B cell (primary cell): ENCODE results near the gene MOB3B. TPM values are rescaled to one million over a fixed set of nuclear protein-coding genes. Genes with fewer than 3 reads are reported as not detected.

Experiments used
- ATAC-seq: fragments of 200-7000 bp; cut with Tn5 transposase; one replicate; pipeline ENCODE4 v1.10.0; 2021; ENCODE audit warnings: low read depth, mild to moderate bottlenecking, moderate number of reproducible peaks, moderate library complexity
- CTCF ChIA-PET: fragments of 350-600 bp; sonication (Branson Sonifier 250); formaldehyde crosslinking; loops from one replicate; lab custom pipeline; 2021; ENCODE audit warnings: antibody characterized with exemption, inconsistent platforms; lab: Charles Lee
- POLR2A ChIA-PET: fragments of 350-600 bp; sonication (Branson Sonifier 250); formaldehyde crosslinking; loops from one replicate; lab custom pipeline; 2021; ENCODE audit warnings: antibody characterized with exemption; lab: Charles Lee
- DNase-seq: peaks from one replicate; pipeline ENCODE4 v3.0.0; 2013
- H2AFZ ChIP-seq: 2 replicates; pipeline ENCODE4 v1.6.1; 2012; ENCODE audit warnings: mild to moderate bottlenecking, low read depth, low read length; ENCODE audit not compliant: insufficient read depth, poor library complexity, severe bottlenecking
- H3K27ac ChIP-seq, 2 donors: 1 replicate in 1 of 2; 2 replicates in 1 of 2; pipeline ENCODE4 v1.5.1; 2012 to 2013; ENCODE audit warnings: low read length in 2 of 2, mild to moderate bottlenecking in 2 of 2, moderate library complexity in 1 of 2
- H3K27me3 ChIP-seq, 4 experiments: fragments of 200-600 bp in 1 of 4; sonication (generic) in 1 of 4; replicated peaks in 1 of 4; 1 replicate in 2 of 4; 2 replicates in 2 of 4; pipeline versions ENCODE4 v1.6.1 to v1.7.0; 2013 to 2016; ENCODE audit warnings: low read length in 3 of 4, mild to moderate bottlenecking in 2 of 4, mixed read lengths in 1 of 4, moderate library complexity in 1 of 4; ENCODE audit not compliant: insufficient read depth in 4 of 4, control insufficient read depth in 3 of 4; ENCODE audit errors: control extremely low read depth in 1 of 4
- H3K36me3 ChIP-seq, 2 experiments: replicated peaks in 1 of 2; 1 replicate in 1 of 2; 2 replicates in 1 of 2; pipeline versions ENCODE4 v1.6.1 to v1.7.1; 2013; ENCODE audit warnings: low read length in 1 of 2; ENCODE audit not compliant: insufficient read depth in 2 of 2, control insufficient read depth in 1 of 2; ENCODE audit errors: control extremely low read depth in 1 of 2, extremely low read depth in 1 of 2
- H3K4me1 ChIP-seq, 2 donors: fragments of 200-600 bp in 1 of 2; sonication (generic) in 1 of 2; 1 replicate in 1 of 2; 2 replicates in 1 of 2; pipeline versions ENCODE4 v1.5.1 to v1.6.1; 2013 to 2017; ENCODE audit warnings: low read length in 2 of 2; ENCODE audit not compliant: control insufficient read depth in 2 of 2, insufficient read depth in 2 of 2
- H3K4me2 ChIP-seq: replicated peaks from 2 replicates; pipeline ENCODE3; 2012; ENCODE audit warnings: mild to moderate bottlenecking, low read depth, low read length; ENCODE audit not compliant: poor library complexity, severe bottlenecking
- H3K4me3 ChIP-seq, 5 experiments: fragments of 200-600 bp in 1 of 5; sonication (generic) in 1 of 5; 1 replicate in 3 of 5; 2 replicates in 2 of 5; pipeline versions ENCODE4 v1.5.1 to v1.7.0; 2011 to 2016; ENCODE audit warnings: low read length in 4 of 5, mild to moderate bottlenecking in 4 of 5, low read depth in 2 of 5, control low read depth in 1 of 5, moderate library complexity in 1 of 5; ENCODE audit not compliant: insufficient read depth in 1 of 5; ENCODE audit errors: control extremely low read depth in 1 of 5, extremely low read depth in 1 of 5
- H3K79me2 ChIP-seq: fragments of 200-600 bp; sonication (generic); one replicate; pipeline ENCODE4 v1.6.0; 2016; ENCODE audit warnings: low read length; ENCODE audit not compliant: control insufficient read depth, insufficient read depth
- H3K9ac ChIP-seq: fragments of 200-600 bp; sonication (generic); 2 replicates; pipeline ENCODE4 v1.6.1; 2017; ENCODE audit warnings: mild to moderate bottlenecking, low read length, moderate library complexity
- H3K9me3 ChIP-seq, 3 donors: one replicate each; pipeline versions ENCODE4 v1.6.1 to v1.7.1; 2013; ENCODE audit warnings: low read length in 2 of 3; ENCODE audit not compliant: control insufficient read depth in 2 of 3, insufficient read depth in 1 of 3; ENCODE audit errors: control extremely low read depth in 1 of 3
- H4K20me1 ChIP-seq: 2 replicates; pipeline ENCODE4 v1.6.0; 2012; ENCODE audit warnings: mild to moderate bottlenecking, low read length; ENCODE audit not compliant: insufficient read depth, control insufficient read depth, poor library complexity, severe bottlenecking
- H3K27ac Mint-ChIP-seq: one replicate; pipeline ENCODE4 v1.8.0; 2021; ENCODE audit warnings: mixed read lengths
- H3K27me3 Mint-ChIP-seq: one replicate; pipeline ENCODE4 v1.8.0; 2021; ENCODE audit warnings: mixed read lengths
- H3K4me1 Mint-ChIP-seq: one replicate; pipeline ENCODE4 v1.8.0; 2021; ENCODE audit warnings: mixed read lengths
- H3K4me3 Mint-ChIP-seq: one replicate; pipeline ENCODE4 v1.8.0; 2021; ENCODE audit warnings: mixed read lengths
- H3K9me3 Mint-ChIP-seq: one replicate; pipeline ENCODE4 v1.8.0; 2022; ENCODE audit warnings: mixed read lengths; ENCODE audit not compliant: insufficient read depth
- EZH2 ChIP-seq: IDR thresholded peaks from 2 replicates; pipeline ENCODE4 v1.6.1; 2012; ENCODE audit warnings: borderline replicate concordance, low read depth, mild to moderate bottlenecking, moderate library complexity, low read length; ENCODE audit not compliant: insufficient read depth, poor library complexity, severe bottlenecking
- WGBS: methylation state at CpG from one replicate; pipeline ENCODE4 v1.1.5; 2013; ENCODE audit warnings: missing lambda C conversion rate; ENCODE audit not compliant: insufficient coverage; 5-methylcytosine and 5-hydroxymethylcytosine counted together
- intact Hi-C: fragments of 100-400 bp; cut with micrococcal nuclease; formaldehyde crosslinking; loops from one replicate; pipeline ENCODE4 v1.10.0; 2022
- polyA plus RNA-seq: library from polyadenylated mRNA; depleted of rRNA; stranded (reverse); fragments of >200 nt; gene quantifications from 2 replicates; pipeline ENCODE4 v1.2.3, GENCODE V29; 2012
- total RNA-seq, 2 donors: library from RNA; stranded (reverse); fragments of 120-200 nt in 1 of 2; gene quantifications; 1 replicate in 1 of 2; 2 replicates in 1 of 2; pipeline versions ENCODE4 v1.2.3 to v1.2.4, GENCODE V29; 2013 to 2022
- TF ChIP-seq, protein P1 (sequence below): fragments of 200-600 bp; IDR thresholded peaks from one replicate; pipeline ENCODE4 v1.8.0; 2022; ENCODE audit warnings: antibody characterized with exemption, mild to moderate bottlenecking

The MOB3B gene
- total and polyA plus RNA-seq, 2 donors (not counting 1 experiment from before 2014, with no cell fraction given): 7.3 to 7.9 TPM

GRCh38 chr9:27394826-27395201 lies 134.8 kb downstream of the MOB3B start:
- Histone ChIP-seq H4K20me1 (peaks cover 6% of the 10 kb centered on the region), H3K9me3 (peaks cover 0 to 2% (median 0%) of the 10 kb centered on the region in 3 donors), H3K9ac (no peak overlapping the region), H3K4me2 (no peak overlapping the region), H3K4me1 (peaks cover 56 to 64% of the 10 kb centered on the region in 2 donors), H3K4me3 (no peak overlapping the region), H3K36me3 (peaks cover 2 to 3% of the 10 kb centered on the region in 2 experiments), H3K27ac (no peak overlapping the region), H2AFZ (no peak overlapping the region), H3K27me3 (no peaks in the 10 kb centered on the region), H3K79me2 (peaks cover 56% of the 10 kb centered on the region)
- intact Hi-C loops: loop anchor here (10.0 kb wide), 1 partner anchor 50 kb away; no protein-coding TSS in a partner anchor
- Mint-ChIP-seq H3K27ac (no peak overlapping the region), H3K27me3 (no peaks in the 10 kb centered on the region), H3K4me3 (no peak overlapping the region), H3K4me1 (peaks cover 73% of the 10 kb centered on the region), H3K9me3 (no peaks in the 10 kb centered on the region)
- ATAC-seq: no peak
- DNase-seq: no peak
- ChIA-PET CTCF (interaction anchor here (1.0 to 2.0 kb wide), 3 partner anchors 17 to 130 kb away, joined by 3 to 8 read pairs (median 5); partner anchors contain the start of gene IFNK), POLR2A (no interaction called here)
- TF ChIP-seq EZH2: no peak
- TF ChIP-seq, protein P1, sequence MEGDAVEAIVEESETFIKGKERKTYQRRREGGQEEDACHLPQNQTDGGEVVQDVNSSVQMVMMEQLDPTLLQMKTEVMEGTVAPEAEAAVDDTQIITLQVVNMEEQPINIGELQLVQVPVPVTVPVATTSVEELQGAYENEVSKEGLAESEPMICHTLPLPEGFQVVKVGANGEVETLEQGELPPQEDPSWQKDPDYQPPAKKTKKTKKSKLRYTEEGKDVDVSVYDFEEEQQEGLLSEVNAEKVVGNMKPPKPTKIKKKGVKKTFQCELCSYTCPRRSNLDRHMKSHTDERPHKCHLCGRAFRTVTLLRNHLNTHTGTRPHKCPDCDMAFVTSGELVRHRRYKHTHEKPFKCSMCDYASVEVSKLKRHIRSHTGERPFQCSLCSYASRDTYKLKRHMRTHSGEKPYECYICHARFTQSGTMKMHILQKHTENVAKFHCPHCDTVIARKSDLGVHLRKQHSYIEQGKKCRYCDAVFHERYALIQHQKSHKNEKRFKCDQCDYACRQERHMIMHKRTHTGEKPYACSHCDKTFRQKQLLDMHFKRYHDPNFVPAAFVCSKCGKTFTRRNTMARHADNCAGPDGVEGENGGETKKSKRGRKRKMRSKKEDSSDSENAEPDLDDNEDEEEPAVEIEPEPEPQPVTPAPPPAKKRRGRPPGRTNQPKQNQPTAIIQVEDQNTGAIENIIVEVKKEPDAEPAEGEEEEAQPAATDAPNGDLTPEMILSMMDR: no peak
- 92% methylated on average over 3 of the region's 3 CpGs for whole genome bisulfite sequencing

GRCh38 chr9:27394154-27394825 lies 135.3 kb downstream of the MOB3B start:
- Histone ChIP-seq H4K20me1 (peaks cover 4% of the 10 kb centered on the region), H2AFZ (no peak overlapping the region), H3K9ac (no peak overlapping the region), H3K4me2 (peak overlapping the region; percentile 64), H3K79me2 (peaks cover 51% of the 10 kb centered on the region), H3K27ac (peak overlapping the region; percentile 28 to 68), H3K36me3 (peaks cover 2 to 3% of the 10 kb centered on the region in 2 experiments), H3K9me3 (peaks cover 0 to 2% (median 0%) of the 10 kb centered on the region in 3 donors), H3K4me3 (no peak overlapping the region), H3K27me3 (no peaks in the 10 kb centered on the region), H3K4me1 (peaks cover 51 to 58% of the 10 kb centered on the region in 2 donors)
- POLR2A ChIA-PET: no interaction called here
- WGBS: no CpG with 5 or more reads among the region's 4 CpGs
- ATAC-seq (no peak), DNase-seq (no peak)
- peak overlapping the region; percentile 34 for H3K27ac Mint-ChIP-seq
- no peaks in the 10 kb centered on the region for H3K9me3 Mint-ChIP-seq
- CTCF ChIA-PET: interaction anchor here (1.0 to 2.0 kb wide), 3 partner anchors 16 to 130 kb away, joined by 3 to 8 read pairs (median 5); partner anchors contain the start of gene IFNK
- TF ChIP-seq, protein P1: no peak
- no peak for TF ChIP-seq EZH2
- H3K4me1 Mint-ChIP-seq: peaks cover 71% of the 10 kb centered on the region
- no peak overlapping the region for H3K4me3 Mint-ChIP-seq
- H3K27me3 Mint-ChIP-seq: no peaks in the 10 kb centered on the region
- intact Hi-C loops: loop anchor here (10.0 kb wide), 1 partner anchor 49 kb away; no protein-coding TSS in a partner anchor
